SW480 (cell line): ENCODE data around the gene CHCHD10.

Experiments used
- DNase-seq: peaks from one replicate; pipeline ENCODE4 v3.0.0-alpha.2; 2016; ENCODE audit warnings: low spot score

Gene CHCHD10

GRCh38 chr22:23767673-23768548 lies at the start of gene CHCHD10:
Gene CHCHD10 (minus strand): TSS chr22:23767972. CDS start chr22:23767874, 98 bp downstream.
- peak; percentile 73 for DNase-seq

- DNase-seq = no peak
Measured at GRCh38 chr22:23817146-23817545, 49.4 kb upstream of the CHCHD10 start.

GRCh38 chr22:23816156-23816976 lies 48.6 kb upstream of the CHCHD10 start:
- no peak for DNase-seq

- no peak for DNase-seq
Measured at GRCh38 chr22:23815541-23816155, 47.9 kb upstream of the CHCHD10 start.

GRCh38 chr22:23812378-23812777 lies 44.6 kb upstream of the CHCHD10 start:
- DNase-seq = no peak

GRCh38 chr22:23806837-23807236 lies 39.1 kb upstream of the CHCHD10 start:
- DNase-seq = no peak

GRCh38 chr22:23804781-23805291 lies 37.1 kb upstream of the CHCHD10 start:
- DNase-seq = no peak

GRCh38 chr22:23803001-23803819 lies 35.4 kb upstream of the CHCHD10 start:
- DNase-seq = no peak

- DNase-seq = no peak
Measured at GRCh38 chr22:23801886-23802377, 34.2 kb upstream of the CHCHD10 start.

GRCh38 chr22:23801238-23801821 lies 33.6 kb upstream of the CHCHD10 start:
- DNase-seq = no peak

GRCh38 chr22:23800297-23801237 lies 32.8 kb upstream of the CHCHD10 start:
- DNase-seq = no peak

- no peak for DNase-seq
Measured at GRCh38 chr22:23796461-23796860, 28.7 kb upstream of the CHCHD10 start.

- DNase-seq = no peak
Measured at GRCh38 chr22:23793326-23793725, 25.6 kb upstream of the CHCHD10 start.

GRCh38 chr22:23791738-23792645 lies 24.2 kb upstream of the CHCHD10 start:
- peak; percentile 57 for DNase-seq

GRCh38 chr22:23790819-23791737 lies 23.3 kb upstream of the CHCHD10 start:
- no peak for DNase-seq

- DNase-seq = no peak
Measured at GRCh38 chr22:23789638-23790037, 21.9 kb upstream of the CHCHD10 start.

GRCh38 chr22:23789121-23789520 lies 21.3 kb upstream of the CHCHD10 start:
- no peak for DNase-seq

- DNase-seq = no peak
Measured at GRCh38 chr22:23787910-23788309, 20.1 kb upstream of the CHCHD10 start.
